ENCODE results near the gene KERA.

KERA gene

DNA sequence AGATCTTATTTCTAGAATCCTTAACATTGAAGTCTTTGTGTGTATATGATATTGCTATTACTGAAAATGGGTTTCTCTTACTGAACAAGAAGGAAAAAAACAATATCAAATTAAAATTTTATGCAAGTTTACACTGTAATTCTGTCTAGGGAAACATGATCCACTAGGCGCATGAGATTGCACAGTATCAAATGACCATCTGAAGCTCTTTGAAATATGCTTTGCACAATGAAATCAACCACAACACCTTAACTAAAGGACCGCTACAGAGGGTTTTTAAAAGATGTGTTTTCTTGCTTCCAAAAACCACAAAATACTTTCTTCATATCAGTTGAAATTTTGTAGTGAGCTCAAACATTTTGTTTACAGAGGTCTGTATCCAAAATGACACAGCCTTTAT is 15.1 kb upstream of the KERA start:
- DNase-seq = no peak

DNA sequence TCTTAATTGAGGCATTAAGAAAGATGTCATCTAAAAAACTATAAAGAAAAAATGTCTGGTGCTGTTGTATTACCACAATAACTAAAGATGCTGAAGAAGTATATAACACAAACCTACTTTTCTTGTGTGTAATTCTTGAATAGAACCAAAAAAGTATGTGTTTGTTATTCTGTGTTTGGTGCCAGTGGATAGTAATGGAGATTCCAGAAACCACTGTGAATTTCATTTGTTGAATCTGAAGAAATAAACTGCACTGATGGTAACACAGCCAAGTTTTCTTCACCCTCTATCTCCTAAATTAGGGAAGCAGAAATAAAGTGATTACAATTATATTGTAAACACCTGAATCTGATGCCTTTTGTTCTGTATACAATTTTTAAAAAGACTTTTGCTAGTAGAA is 13.1 kb upstream of the KERA start:
- no peak for DNase-seq

DNA sequence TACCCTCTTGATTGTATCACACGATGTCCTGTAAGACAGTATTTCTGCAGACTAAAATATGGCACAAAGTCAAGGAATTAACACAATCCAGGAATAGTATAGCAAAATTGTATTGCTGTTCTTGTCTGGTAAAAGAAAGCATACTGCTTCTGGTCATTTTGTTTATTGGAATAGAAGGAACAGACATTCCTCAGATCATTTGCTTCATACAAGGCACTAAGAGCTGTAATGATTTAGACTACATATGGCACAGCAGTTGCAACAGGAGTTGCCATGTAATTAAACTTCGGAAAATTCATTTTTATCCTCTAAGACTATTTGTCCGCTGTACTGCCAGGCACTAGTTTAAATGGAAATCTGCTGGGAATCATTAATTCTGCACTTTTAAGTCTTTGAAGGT is 7.6 kb upstream of the KERA start:
- no peak for DNase-seq

DNA sequence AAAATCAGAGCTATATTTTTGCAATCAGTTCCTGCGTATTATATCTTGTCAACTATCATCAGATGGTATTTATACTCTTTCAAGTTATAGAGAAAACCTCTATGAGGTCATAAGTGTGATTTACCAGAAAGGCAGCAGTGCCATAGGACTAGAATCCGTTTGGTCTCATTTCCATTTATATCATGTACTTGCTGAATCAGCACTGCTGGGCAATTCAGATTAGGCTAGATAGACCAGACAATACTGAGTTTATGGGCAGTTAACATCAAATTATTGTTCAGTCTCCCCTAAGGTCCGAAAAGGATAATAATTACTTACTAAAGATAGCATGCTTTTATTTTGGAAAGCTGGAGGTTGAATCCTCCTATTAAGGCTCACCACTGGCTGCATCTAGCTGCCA is 6.8 kb upstream of the KERA start:
- DNase-seq = no peak

DNA sequence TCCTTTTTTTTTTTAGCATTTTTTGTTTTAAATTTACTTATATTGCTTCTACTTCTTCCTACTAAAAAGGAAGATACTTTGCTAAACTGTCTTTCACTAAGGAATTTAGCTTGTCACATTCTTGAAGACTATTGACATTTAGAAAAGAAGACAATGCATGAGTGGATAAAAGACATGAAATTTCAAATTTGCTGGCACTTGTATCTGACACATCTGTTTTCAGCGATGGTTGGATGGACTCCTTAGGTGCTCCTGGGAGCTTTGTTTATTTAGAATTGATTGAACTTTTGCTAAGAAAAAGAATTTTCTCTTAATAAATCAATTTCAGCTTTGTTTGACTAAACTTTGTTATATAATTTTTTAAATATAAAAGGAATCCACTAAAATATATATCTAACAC is 3.3 kb upstream of the KERA start:
- DNase-seq = no peak

DNA sequence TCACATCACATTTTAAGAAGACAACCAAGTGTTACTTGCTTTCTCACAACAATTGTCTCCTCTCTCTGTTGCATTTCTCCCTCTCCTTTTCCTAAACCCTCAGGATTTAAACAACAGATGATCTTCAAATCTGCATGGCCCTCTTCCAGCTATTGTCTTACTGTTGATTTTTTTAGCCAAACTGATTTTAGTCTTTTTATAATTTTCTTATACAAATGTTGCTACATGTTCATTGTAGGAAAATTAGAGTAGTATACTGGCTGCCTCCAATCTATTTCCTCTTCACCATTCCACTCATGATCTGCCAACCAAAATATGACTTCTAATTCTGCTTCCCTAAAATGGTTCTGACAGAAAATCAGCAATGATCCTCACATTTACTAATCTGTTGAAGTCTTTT is 1.4 kb upstream of the KERA start:
- DNase-seq = no peak

DNA sequence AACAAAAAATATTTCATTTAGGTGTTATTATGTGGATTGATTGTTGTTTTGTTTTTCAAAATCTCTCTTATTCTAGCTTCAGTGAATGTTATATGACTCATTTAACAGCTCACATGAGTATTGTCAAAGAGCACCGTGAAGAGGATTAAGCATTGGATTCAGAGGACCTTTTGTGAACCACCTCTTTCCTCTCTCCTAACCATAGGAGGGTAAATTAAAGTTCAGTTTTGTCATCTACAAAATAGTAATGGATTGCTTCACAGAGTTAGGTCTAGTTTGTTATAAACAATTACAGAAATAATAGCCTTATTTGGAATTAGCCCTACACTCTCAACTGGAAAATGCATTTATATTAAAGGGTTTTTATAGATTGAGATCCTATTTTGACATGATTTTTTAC is 962 bp upstream of the KERA start:
- DNase-seq = no peak

DNA sequence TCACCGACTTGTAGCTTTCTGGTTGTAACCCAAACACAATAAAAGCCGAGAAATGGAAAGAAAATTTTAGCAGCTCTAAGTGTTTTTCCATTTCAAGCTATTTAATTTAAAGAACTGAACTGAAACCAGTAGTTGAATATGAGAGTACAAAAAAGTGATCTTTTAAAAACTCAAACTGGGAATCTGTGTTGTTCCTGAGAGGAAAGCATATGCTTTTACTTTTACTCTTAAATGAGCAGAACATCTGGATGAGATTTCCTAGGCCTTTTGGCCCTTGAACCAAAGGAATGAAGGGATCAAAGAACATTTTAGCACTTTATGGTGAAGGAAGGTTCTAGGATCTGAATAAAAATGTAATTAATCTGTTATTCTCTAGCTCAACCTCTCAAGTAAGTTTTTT is 1.3 kb downstream of the KERA start:
- DNase-seq = no peak

DNA sequence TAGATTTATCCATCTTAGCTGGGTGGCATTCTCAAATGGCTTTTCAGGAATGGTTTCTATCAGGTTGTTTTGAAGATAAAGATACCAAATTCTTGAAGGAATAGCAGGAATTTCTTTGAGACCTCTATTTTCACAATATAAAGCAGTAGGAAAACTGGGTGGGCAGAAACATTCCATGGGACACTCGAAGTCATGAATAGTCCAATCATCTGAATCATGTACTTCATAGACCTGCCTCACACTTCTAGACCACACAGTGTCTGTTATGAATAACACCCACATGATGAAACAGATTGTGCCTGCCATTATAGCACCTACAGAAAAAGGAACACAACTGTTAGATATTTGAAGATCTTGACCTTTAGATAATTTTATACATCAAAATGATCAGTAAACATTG is 1.8 kb downstream of the KERA start:
- DNase-seq = no peak

DNA sequence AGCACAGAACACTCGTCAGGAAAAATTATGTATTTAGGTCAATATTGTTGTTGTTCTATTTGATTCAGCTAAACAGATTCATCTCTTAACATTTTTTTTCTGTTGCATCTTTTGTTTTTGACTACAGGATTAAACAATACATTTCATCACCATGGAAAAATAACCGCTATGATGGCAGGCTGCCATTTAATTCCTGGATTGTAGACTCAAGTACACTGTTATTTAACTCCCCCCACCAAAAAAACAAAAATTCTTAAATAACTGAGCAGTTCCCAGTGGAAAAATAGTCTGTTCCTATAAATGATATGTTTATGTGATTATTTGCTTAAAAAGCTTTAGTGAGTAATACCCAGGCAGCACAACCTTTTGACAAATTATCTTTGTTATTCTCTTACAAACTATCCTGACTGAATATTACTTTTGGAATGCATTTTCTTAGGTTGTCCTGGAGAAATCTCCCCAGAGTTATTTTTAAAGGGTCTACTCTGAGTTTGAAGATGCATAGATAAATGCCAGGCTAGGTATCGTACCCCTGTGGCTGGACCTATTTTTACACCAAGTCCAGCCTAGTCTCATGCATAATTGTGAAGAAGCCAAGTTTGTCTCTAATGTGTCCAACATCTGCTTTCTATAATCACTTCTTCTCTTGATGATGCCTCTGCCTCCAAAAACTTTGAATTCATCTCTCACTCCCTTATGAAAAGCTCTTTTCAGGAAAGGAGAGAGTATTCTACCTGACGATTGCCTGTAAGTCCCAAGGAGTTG is 3.7 kb downstream of the KERA start:
- no peak for DNase-seq

DNA sequence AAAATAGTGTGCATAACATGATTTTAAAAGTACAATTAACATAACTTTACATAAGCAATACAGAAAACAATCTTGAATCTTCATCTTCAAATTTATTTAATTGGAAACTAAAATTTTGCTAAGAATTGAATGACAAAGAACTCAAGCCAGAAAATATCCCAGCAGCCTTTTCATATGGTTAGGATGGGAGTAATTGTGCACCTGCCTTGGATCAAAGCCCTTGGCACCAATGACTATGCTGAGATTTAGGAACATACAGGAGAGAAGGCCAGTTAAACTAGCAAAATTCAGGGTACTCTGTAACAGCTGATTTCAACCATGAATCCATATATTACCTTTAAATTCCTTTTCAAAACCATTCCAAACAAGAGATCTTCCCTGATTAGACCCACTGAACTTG is 5.8 kb downstream of the KERA start:
- no peak for DNase-seq

DNA sequence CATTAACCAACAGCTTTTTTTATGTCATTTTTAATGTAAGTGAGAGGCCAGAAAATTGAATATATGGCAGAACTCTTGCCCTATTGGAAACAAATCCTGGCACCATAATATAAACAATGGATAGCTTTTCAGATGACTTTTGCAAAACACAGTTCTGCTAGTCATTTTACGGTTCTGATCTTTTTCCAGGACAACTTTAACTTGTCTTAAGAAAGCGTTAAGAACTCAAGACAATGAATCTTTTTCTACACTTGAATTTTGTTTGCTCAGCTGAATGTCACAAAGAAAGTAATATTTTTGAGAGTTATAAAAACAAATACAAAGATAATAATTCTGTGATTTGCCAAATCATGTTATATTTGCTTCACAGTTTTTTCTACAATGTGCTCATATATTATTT is 13.2 kb downstream of the KERA start:
- DNase-seq = no peak

DNA sequence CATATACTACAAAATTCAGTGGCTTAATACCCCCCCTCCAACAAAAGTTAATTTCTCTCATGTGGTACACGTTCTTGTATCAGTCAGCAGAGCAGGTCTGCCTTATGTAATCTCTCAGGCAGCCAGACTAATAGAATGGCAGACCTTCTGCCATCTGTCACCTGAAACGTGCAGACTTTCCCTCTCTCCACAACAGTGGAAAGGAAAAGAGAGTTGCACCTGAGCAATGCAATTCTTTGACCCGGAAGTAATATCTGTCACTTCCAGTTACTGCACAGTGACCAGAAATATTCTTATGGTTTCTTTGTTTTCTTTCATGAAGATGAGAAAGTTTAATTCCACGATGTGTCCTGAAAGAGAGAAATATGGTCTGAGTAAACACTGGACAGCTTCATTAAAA is 14.4 kb downstream of the KERA start:
- no peak for DNase-seq

DNA sequence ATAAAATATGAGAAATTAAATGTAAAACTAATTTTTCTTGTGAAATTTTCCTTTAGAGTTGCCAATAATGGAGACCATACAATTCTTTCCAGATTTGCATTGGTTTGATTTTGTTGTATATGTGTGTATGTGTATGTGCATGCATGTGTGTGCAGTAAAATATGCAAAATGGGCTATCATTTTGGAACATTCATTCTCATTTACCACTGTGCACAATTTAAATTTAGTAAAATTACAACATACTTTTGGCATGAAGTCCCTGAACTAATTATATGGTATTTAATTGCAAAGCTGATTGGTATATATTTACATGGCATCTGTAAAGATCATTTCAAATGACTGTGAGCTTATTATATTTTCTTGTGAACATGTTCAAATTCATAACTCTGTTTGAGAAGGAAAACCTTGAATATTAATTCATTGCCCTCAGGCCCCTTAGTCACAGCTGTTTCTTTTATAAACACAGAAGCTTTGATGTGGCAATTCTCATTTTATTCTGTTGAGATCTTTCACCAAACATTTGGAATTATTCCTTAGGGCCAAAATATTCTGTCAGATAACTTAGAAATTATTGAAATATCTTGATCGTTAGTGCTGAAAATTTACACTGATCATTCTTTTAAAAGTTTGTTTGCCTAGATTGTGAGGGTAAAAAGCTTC is 17.6 kb downstream of the KERA start:
- DNase-seq = no peak

DNA sequence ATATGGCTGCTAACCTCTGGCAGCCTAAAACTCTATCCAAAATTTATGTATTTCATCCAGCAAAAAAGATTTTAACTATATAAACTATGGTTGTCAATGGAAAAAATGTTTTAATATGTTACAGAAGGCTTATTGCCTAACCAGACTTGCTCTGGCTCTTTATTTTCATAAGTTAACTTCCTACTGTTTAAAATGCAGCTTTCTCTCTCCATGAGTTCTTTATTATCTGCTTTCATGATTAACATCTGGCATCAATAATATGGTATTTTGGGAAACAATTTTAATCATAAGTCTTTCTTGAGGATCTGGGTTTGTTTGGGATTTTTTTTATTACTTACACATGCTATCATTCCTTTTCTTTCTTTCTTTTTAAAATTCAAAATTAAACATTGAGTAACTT is 20.5 kb downstream of the KERA start:
- DNase-seq = no peak

DNA sequence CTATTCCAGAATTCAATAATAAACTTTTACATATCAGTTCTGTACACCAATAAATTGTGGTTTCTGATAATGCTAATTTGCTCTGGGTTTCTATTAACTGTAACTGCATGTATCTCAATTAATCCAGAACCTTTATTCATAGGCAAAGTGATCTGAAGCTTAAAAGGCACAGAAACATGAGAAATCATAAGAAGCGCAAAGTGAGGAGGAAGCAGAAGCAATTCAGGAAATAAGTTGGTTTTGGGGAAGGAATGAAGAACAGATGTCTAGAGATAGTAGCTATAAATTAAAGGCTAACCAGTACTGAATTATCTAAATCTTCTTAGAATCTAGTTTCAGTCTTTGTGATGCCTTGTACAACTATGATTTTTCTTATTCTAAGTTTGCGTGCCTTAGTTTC is 24.6 kb downstream of the KERA start:
- no peak for DNase-seq

DNA sequence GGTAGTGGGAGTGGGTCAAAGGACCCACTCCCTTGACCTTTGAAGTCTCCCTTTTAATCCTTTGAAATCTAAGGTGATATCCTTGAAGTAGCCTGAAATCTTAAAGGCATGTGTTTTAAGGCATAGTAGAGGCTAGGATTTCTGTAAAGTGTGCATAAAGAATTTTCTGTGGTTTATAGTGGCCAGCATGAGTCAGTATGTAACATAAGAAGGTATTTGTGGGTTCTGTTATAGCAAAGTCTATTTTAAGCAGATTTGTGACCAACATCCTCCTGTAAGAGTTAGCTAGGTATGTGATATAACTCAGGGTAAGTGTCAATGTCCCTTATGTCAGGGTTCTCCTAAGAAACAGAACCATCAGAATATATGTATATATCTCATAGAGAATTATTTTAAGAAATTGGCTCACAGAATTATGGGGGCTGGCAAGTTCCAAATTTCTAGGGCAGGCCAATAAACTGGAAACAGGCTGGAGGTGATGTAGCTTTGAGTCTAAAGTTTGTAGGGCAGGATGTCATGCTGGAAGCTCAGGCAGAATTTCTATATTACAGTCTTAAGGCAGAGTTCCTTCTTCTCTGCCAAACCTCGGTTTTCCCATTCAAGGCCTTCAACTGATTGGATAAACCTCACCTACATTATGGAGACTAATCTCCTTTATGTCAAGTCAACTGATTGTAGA is 34.4 kb downstream of the KERA start:
- no peak for DNase-seq

DNA sequence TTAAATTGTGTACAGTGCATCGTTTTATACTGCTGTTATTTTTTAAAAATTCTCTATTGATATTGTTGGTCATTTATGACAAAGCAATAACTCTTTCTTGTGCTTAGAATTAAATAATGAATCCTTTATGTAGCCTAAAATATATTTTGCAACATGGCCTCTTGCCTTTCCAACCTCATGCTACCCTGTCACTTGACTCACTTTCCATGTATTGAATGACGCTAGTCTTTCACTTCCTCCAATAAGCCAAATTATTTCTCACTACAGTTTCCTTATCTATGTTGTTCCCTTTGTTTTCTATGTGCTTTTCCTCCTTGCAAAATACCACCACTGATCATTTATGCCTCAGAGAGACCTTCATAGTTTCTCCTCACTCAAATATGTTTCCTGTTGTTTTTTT is 36.7 kb downstream of the KERA start:
- DNase-seq = no peak

DNA sequence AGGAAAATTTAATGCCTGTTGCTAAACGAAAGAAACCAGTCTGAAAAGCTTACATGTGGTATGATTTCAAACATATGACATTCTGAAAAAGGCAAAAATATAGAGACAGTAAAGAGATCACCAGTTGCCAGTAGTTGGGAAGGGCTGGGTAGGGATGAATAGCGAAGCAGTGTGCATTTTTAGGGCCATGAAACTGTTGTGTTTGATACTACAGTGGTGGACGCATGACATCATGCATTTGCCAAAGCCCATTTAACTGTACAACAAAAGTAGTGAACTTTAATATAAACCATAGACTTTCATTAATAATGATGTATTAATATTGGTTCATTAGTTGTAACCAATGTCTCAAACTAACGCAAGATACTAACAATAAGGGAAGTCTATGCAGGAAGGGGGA is 38.4 kb downstream of the KERA start:
- DNase-seq = no peak

DNA sequence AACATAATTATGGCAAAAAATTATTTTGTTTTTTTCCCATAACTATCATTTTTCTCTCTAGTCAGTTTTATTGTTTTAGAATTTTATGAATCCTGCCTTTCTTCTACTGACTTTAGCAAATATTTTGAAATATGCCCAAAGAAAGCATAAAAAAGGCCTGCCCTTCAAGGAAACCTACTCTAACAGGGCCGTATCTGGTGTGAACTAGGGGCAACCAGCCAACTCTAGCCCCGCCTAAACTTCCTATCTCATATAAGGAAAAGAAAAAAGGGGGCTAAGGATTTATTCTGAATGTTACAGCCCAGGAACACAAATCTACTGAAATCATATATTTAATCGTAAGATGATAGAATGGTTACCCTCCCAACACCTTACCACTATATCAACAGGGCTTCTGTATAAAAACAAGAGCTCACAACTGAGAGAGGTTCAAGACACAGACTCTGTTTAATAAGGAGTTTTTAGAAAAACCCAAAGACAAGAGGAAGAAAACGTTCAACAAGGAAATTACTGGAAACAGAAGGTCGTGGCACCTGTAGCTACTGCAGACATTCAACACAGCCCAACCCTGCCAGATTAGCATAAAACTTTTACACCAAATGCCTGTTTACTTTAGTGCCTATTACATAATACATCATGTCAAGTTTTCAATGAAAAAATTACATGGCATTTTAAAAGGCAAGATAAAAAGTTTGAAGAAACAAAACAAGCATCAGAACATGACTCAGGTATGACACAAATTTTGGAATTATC is 40.1 kb downstream of the KERA start:
- no peak for DNase-seq

DNA sequence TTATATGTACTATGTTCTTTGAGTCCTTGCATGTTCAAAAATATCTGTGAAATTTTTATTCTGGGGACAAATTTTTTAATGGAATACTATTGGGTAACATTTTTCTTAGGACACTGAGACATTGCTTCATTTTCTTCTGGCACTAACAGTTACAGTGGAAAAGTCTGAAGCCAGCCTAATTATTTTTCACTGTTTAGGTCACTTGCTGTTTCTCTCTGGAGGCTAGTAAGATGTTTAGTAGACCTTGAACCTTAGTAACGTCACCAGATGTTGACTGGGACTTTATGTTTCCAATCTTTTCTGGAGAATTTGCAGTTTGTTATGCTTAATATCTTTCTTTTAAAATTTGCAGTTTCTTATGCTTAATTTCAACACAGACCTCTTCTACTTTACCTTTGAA is 40.8 kb downstream of the KERA start:
- DNase-seq = no peak

DNA sequence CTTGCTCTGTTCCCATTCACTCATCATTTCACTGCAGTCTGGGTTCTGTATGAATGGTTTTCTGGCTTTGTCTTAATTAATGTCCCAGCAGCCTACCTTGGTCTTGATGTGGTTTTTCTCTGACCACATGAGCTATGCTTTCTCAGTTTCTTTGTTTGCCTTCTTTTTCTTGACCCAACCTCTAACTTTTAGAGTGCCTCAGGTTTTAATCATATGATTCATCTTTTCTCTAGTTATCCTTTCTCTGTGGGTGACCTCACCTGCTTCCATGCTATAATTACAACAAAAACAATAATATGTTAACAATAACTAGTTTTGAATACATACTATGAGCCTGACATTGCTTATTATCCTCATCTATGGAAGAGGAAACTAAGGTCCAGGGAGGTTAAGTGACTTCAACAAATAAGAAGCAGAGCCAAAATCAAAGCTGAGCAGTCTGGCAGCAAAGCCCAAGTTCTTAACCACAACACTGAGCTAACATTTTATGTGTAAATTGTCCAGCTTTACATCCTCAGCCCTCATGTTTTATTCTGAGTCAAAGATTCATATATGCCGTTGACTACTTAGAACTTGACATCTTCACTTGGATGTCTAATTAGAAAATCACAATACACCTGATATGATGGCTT is 48.4 kb downstream of the KERA start:
- DNase-seq = no peak
